Adipose tissue (tissue), 3 donors: ENCODE data around the gene CACNA2D3. TPM values are rescaled to one million over a fixed set of nuclear protein-coding genes. Genes with fewer than 3 reads are reported as not detected.

ENCODE experiments used
- H3K27ac ChIP-seq: one replicate; pipeline ENCODE4 v1.5.1; 2013; ENCODE audit warnings: low read depth, low read length
- WGBS, 3 donors: extraction: QIAGEN DNeasy Blood & Tissue Kit; methylation state at CpG; one replicate each; pipeline ENCODE4 v1.1.7; 2013; 5-methylcytosine and 5-hydroxymethylcytosine counted together
- polyA plus RNA-seq, 3 donors: library from polyadenylated mRNA; stranded (reverse); fragments of 200-250 nt; gene quantifications; one replicate each; pipeline ENCODE4 v1.2.3, GENCODE V29; 2013
- donor health status: healthy with polysubstance abuse.
- donor health status: Bipolar disorder and iron deficiency.
- donor health status: healthy.

CACNA2D3 gene
- polyA plus RNA-seq, 3 donors: 0.08 to 3.0 (median 0.30) TPM

DNA sequence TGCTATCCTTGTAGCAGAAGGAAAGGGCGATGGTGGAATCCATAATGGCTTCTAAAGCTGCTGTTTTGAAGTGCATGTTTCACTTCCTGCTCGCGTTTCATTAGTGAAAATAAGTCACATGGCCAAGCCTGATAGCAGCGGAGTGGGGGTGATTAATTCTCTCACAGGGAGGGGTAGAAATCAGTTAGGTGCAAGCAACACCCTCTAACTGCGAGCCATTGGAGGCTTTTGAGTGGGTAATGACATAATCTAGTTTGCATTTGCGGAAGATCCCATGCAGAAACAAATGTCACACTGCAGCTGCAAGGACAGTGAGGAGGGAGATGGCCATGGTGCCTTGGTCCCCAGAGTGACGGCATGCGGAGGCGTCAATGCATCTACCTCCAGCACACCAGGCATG, 41.1 kb downstream of the CACNA2D3 start:
- 73 to 93% (median 87%) methylated on average over 9 of the region's 9 CpGs for WGBS, 3 donors
- no peak overlapping the region for H3K27ac ChIP-seq

DNA sequence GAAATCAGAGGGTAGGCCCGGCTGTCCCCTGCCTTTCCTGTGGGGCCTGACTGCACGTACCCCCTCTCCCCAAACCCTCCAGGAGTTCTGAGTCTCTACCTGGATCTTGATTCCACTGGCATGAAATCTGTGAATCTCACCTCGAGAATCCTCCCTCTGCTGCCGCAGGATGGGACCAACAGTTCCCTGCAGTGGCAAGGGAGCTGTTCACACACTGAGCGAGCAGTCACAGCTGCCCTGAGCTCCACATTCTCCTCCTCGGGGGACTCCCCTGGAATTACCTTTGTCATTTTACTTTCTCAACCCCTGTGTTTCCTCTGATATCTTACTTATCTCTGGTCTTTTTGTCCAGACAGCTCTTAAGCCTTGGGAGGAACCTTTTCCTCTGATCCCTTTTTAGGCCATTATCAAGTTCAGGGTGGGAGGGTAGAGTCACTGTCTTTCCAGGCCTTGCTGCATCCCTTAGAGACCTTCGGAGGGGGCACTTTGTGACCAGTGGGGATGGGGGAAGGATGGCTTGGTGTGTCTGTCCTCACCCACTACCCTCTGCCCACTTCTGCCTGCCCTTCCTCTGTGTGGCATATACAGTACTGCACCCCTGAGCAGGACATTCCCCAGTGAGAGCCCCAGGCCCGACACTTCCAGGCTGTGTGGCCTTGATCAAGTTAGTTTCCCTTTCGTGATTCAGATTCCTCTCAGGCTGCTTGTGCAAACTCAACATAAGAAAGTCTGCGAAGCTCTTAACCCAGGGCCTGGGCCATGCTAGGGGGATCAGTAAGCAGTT, 42.0 kb downstream of the CACNA2D3 start:
- WGBS, 3 donors: 56 to 73% (median 71%) methylated on average over 10 of the region's 10 CpGs

DNA sequence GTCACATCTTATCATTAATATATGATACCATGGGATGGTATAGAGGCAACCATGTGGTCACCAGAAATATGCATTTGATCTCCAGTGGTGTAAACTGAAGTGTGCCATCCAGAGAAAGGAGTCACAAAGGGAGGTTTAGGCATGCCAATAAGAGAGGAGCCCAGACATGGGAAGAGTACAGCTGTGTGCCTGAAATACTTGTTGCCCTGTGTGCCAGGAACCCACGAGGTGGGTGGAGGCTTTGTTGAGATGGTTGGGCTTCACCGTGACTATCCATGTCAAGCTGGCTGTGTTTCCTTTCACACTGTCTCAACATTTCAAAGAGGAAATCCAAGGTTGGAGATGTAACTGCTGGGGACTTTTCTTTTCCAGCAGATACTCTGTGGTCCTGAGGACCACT, 43.5 kb downstream of the CACNA2D3 start:
- H3K27ac ChIP-seq: no peak overlapping the region
- 24 to 55% (median 49%) methylated on average over 2 of the region's 2 CpGs for WGBS, 3 donors

More for the DNA sequence above, 42.0 kb downstream of the CACNA2D3 start:
- H3K27ac ChIP-seq: no peak overlapping the region

DNA sequence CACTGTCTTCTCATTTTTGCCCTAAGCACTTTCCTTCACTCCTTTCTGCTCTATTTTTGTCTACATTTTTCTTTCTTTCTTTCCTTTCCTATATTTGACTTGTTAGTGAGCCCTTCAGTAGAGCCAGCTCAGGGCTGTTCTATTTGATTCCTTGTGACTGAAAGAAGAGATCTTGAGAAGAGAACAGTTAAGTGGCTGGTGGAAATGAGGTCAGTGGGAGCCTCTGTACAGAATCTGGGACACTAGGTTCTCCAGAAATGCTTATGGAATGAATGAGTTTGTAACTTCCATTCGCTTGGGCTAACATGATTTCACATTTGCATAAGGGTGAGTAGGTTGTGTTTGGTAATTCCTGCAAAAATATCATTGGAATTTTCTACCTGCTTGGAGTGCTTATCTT, 45.6 kb downstream of the CACNA2D3 start:
- WGBS, 3 donors: 74 to 85% (median 81%) methylated on average over 1 of the region's 1 CpG
- H3K27ac ChIP-seq: no peak overlapping the region

DNA sequence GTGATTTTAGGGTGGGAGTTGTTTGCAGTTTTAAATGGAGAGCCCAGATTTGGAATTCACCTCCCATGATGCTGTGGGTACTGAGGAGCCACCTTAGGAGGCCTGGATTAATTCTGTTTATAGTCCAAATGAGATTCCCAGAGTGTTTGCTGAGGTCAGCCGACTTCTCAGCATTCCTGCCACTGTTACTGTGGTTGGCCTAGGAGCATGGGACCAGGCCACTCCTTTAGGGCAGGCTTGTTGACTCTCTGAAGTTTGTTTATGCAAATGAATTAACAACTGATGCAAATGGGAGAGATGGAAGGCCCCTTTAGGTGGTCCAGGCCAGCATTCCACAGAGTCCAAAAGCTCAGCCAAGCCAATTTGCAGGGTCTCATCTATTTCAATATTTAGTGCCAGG, 46.1 kb downstream of the CACNA2D3 start:
- no peak overlapping the region for H3K27ac ChIP-seq
- 62 to 75% (median 71%) methylated on average over 1 of the region's 1 CpG for WGBS, 3 donors

DNA sequence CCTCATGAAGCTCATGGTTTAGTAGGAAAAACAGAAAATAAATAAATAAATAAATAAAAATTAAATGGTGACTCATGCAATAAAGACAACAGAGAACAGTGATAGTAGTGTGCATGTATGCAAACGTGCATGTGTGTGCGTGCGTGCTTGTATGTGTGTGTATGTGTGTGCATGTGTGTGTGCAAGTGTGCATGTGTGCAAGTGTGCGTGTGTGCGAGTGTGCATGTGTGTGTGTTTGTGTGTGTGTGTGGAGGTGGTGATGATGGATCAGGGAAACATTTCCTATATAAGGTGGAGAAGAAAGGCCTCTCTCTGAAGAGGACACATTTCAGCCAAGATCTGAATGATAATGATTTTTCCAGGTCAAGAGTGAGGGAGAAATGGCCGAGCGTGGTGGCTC, 47.2 kb downstream of the CACNA2D3 start:
- no peak overlapping the region for H3K27ac ChIP-seq
- WGBS, 3 donors: 91 to 96% (median 95%) methylated on average over 7 of the region's 7 CpGs

DNA sequence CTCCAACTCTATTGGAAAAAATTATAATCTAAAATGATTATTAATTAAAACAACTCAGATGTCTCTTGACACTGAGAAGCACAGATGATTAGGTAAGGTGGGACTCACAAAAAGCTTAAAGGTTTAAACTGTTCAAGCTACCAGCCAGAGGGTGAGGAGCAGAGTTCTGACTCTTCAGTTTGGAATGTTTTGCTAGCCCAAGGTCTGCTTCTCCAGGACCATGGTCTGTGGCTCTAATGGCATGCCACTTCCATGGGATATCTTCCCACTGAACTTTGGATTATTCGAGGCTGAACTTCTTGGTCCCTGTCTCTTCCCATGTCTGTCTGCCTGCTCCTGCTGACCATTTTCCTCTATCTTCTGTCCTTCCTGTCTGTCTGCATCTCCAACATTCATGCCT, 49.2 kb downstream of the CACNA2D3 start:
- WGBS, 3 donors: 50 to 83% (median 82%) methylated on average over 1 of the region's 1 CpG
- H3K27ac ChIP-seq: no peak overlapping the region

DNA sequence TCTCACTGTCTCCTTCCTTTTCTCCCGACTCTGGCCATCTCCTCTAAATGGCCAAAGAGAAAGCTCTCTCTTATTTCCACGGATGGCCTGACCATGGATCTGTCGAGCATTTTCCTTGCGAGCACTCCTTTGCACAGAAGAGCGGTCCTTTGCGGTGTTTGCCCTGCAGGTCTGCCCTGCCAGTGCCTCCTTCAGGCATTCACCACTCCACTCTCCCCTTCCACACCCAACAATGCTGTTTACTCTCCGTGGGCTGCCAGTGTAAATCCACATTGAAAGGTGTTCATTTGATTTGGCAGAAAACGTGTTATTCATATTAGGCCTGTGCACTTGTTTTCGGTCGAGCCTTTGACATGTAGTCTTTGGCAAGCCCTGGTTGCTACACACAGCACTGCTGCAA, 49.6 kb downstream of the CACNA2D3 start:
- 85 to 94% (median 87%) methylated on average over 10 of the region's 10 CpGs for WGBS, 3 donors
- no peak overlapping the region for H3K27ac ChIP-seq

DNA sequence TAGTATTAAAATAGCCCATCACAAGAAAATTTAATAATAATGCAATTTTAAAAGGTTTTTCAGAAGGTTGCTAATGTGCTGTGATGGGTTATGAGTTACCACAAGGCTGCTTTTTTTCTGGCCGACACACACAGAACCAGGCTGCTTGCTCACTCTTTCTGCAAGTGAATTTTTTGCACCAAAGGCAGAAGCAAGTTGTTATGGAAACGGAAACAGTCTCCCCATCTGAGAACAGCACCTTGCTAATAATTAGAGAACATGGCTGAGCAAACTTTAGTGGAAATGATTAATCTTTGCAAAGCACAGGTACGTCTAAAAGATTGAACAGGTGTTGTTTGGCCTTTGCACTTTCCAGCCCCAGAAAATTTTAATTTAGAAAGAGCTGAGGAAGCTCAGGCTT, 51.0 kb downstream of the CACNA2D3 start:
- no peak overlapping the region for H3K27ac ChIP-seq
- WGBS, 3 donors: 46 to 84% (median 83%) methylated on average over 3 of the region's 3 CpGs

DNA sequence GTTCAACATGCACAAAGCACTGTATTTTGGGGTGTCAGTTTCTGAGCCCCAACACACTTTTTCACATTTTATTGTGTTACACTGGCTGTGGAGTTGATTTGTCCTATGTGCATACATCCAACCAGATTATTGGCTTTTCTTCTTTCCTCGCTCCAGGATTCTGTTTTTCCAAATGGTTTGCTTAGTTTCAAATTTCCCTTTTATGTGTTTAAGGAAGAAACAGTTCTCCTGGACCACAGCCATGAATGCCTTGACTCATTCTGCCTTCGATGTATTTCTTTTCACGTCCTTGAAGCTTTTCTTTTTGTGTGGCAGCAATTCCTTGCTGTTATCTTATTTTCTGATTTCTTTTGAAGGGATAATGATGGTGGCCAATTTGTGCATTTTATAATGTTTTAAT, 53.8 kb downstream of the CACNA2D3 start:
- H3K27ac ChIP-seq: no peak overlapping the region
- 27 to 54% (median 51%) methylated on average over 3 of the region's 3 CpGs for WGBS, 3 donors

DNA sequence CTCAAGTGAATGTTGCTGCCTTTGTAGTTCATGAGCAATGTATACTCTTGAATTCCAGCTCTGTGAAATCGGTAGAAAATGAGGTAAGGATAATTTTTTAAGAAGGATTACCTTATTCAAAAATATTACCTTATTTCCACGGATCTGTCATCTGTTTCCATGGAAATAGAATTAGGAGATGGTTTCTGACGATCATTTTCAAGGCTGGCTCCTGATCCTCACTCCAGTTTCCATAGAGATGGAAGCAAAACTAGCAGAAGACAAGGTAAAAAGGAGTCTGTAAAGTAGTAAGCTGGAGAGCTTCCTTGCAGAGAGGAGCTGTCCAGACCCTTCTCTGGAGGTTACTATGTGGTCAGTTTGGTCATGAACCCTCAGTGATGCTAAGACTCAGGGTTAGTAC, 55.5 kb downstream of the CACNA2D3 start:
- H3K27ac ChIP-seq: no peak overlapping the region
- 65 to 79% (median 71%) methylated on average over 3 of the region's 3 CpGs for WGBS, 3 donors

DNA sequence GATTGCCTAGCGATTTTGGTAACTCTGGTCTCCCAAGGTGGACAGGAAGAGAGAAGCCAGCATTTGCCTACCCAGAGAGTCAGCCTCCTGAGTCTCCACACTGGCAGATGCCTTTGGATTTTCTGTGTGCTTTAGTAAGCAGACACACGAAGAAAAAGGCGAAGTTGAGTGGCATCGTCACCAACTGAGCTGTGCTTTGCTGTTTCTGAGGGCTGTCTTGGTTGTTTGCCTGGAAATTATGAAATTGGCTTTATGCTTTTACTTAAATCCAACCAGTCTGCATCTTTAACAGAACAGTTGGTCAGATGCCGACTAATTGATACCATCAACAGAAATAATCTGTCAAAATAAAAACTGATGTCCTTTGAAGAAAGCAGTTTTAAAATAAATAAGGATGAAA, 56.0 kb downstream of the CACNA2D3 start:
- 77 to 92% (median 90%) methylated on average over 5 of the region's 5 CpGs for WGBS, 3 donors
- H3K27ac ChIP-seq: no peak overlapping the region

DNA sequence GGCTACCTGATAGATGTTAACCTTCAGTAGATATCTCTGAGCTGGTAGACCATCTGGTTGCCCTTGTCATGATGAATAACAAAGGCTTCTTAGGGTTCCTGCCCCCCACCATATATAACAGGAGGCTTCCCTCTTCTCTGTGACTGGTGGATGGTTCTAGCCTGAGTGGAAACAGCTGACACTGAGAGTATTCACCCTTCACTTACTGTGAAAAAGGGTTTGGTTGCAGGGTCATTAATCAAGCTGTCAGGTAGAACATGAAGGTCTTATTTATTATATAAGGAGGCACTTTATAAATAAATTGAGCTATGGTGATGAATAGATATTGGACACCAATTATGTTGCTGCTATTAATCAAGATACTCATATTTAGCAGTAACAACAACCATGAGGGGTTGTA, 58.6 kb downstream of the CACNA2D3 start:
- no peak overlapping the region for H3K27ac ChIP-seq

DNA sequence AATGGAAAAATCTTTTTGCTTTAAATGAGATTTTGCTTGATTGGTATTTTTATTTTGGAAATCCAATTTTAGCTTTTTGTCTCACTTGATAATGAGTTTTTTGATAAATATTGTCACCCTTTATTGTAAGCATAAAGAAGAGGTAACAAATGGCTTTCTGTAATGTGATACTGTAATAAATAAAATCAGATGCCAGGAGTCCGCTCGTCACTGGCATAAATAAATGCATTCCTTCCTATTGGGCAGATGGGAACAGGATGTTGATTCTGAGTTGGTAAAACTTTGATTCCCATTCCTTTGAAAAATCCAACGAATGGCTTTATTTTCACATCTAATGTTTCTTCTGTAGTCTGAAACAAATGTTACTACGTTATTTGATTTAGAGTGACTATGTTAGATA, 59.9 kb downstream of the CACNA2D3 start:
- no peak overlapping the region for H3K27ac ChIP-seq
- WGBS, 3 donors: 65 to 71% (median 66%) methylated on average over 4 of the region's 4 CpGs

DNA sequence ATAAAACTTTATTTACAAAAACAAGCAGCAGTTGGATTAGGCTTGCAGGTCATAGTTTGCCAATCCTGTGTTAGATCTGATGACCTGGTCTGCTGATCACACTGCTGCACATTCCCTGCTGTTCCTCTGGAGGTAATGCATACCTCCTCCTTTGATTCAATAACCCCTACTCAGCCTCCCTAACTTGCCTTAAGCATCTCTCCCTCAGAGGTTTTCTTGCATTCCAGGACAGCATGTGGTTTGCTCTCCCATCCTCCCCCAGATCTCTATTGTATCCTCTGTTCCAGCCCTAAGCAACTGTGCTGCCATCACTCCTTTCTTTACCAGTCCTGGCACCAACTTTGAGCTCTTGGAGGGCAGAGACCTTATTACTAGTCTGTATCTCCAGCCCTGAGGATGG, 63.4 kb downstream of the CACNA2D3 start:
- H3K27ac ChIP-seq: no peak overlapping the region

DNA sequence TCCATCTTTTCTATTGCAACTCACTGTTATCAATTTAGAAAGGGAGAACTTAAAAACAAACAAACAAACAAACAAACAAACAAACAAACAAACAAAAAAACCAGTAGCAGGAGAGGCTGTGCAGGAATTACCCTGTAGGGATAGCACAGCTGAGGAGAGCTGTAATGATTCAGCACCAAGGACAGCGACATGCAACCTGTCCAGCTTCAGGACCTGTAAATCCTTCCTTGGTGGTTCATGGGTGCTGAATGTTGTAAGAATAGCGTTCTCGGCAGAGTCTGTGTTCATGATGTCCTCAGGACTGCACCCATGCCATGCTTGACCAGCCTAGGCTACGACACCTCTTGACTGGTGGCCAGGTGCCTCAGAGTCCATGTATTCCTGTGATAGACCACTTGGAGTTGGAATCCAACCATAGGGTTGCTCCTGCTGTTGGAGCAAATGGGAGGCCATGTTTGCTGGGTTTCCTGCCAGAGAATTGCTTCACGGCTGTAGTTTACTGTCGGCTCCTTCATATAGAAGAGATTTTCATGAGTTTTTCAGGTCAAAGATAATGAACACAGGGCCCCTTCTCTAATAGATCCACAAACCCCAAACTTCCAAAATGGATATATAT, 65.9 kb downstream of the CACNA2D3 start:
- WGBS, 3 donors: 33 to 59% (median 54%) methylated on average over 6 of the region's 6 CpGs
- no peak overlapping the region for H3K27ac ChIP-seq

DNA sequence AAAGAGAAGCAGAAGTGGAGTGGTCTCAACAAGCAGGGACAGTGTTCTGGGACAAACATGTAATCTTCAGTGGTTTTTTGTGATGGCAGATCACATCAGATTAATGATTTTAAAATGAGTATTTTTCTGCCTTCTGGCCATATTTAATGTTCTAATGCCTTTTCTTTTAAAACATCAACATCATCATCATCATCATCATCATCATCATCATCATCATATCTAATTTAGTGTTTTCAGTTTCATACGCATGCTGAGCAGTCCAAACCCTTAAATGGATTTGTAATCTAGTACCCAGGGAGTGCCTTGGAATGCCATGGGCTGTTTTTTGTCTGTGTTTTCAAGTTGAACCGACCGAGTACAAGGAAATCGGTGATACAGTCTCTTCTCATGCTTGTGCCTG, 68.9 kb downstream of the CACNA2D3 start:
- 73 to 86% (median 83%) methylated on average over 4 of the region's 4 CpGs for WGBS, 3 donors
- no peak overlapping the region for H3K27ac ChIP-seq

DNA sequence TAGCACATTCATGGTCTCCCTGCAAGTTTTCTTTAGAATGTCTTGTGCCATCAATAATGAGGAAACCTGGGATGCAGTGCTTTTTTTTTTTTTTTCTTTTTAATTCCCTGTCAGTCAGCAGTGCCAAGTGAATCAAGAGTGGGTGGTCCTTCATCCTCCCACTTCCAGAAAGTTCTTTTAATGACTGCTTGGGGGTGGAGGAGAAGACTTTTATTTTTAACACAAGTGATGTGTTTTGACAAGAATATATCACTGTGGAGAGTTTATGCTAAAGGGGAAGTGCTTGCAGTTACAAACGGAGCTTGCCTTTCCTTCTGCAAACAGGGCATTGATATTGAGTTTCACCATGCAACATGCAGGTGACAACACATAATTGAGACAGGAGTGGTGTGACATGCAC, 69.7 kb downstream of the CACNA2D3 start:
- WGBS, 3 donors: 19 to 36% (median 22%) methylated on average over 1 of the region's 1 CpG
- H3K27ac ChIP-seq: no peak overlapping the region

DNA sequence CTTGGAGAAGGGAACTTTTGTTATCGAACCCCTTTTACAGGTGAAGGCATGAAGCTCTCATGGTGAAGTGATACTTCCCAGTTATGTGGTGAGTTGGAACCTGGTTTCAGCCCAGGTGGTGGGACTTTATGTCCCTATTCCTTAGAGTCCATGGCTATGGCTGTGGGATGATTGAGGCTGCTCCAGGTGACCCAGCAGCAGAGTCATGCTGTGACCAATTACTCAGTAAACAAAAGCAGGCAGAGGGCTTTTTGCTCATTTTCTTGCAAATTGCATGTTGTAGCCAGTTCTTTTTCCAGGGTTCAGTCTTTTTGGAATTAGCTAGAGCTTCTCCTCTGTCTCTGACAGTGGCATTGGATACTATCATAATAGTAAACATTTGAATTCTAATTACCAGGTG, 70.7 kb downstream of the CACNA2D3 start:
- no peak overlapping the region for H3K27ac ChIP-seq
- WGBS, 3 donors: 71 to 96% (median 85%) methylated on average over 1 of the region's 1 CpG

DNA sequence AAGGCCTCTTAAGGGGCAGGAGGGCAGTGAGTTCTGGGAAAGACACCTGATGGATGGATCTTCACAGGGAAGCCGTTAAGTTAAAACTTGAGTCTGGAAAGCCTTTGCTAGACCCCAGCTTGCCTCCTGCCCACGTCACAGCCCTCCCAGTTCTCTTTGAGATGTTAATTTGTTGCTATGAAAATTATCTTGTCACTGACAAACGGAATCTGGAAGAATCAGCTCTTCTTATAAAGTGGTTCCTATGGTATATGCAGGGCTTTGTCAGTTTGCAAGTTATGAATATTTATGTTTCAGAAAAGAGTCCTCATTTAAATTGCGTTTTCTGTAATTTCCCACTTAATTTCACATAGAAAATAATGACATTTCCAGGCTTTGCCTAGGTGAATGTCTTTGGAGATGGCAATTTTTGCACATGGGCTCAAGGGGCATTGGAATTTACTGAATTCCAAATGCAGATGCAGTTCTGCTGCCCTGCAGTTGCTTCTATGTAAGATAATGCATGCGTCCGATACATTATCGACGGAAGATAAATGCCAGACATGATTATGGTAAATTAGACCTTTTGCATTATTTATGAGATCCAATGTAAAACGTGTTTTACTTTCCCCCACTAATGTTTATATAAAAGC, 74.1 kb downstream of the CACNA2D3 start:
- 68 to 75% (median 70%) methylated on average over 9 of the region's 9 CpGs for WGBS, 3 donors

More for the DNA sequence above, 74.1 kb downstream of the CACNA2D3 start:
- no peak overlapping the region for H3K27ac ChIP-seq
